ENCODE measurements around the gene OTOS. TPM values are rescaled to one million over a fixed set of nuclear protein-coding genes. Genes with fewer than 3 reads are reported as not detected.

OTOS gene
- total RNA-seq, result not detected in 2 replicates
- long read RNA-seq, result 0 reads

DNA sequence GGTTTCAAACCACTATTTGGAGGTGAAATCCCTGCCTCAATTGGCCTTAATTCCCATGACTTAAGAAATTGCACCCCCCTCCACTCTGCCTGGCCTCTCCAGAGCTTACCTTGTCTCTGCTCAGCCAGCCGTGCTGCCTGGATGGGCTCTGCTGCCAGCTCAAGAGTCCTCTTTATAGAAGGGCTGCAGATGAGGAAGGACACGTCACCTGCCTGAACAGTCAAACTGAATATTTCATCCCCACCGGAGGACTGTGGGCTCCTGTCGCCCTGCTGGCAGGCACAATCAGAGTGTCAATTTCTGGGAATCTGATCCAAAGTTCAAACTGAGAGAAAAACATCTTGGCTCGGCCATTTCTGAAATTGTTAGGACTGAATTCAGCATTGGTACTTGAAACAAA, at the start of gene OTOS:
OTOS (minus strand) TSS at position 148 of the 400 bp plus-strand sequence. CDS start 332 bp downstream, outside the sequence.
- DNase-seq (ENCODE audit: low read depth, low spot score), result no peak
- no peaks in the 10 kb centered on the region for H3K9me3 Mint-ChIP-seq
- H3K36me3 Mint-ChIP-seq (ENCODE audit: low read depth), result no peaks in the 10 kb centered on the region
- TF ChIP-seq, protein P1, sequence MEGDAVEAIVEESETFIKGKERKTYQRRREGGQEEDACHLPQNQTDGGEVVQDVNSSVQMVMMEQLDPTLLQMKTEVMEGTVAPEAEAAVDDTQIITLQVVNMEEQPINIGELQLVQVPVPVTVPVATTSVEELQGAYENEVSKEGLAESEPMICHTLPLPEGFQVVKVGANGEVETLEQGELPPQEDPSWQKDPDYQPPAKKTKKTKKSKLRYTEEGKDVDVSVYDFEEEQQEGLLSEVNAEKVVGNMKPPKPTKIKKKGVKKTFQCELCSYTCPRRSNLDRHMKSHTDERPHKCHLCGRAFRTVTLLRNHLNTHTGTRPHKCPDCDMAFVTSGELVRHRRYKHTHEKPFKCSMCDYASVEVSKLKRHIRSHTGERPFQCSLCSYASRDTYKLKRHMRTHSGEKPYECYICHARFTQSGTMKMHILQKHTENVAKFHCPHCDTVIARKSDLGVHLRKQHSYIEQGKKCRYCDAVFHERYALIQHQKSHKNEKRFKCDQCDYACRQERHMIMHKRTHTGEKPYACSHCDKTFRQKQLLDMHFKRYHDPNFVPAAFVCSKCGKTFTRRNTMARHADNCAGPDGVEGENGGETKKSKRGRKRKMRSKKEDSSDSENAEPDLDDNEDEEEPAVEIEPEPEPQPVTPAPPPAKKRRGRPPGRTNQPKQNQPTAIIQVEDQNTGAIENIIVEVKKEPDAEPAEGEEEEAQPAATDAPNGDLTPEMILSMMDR (conservative IDR thresholded peaks at IDR 0.05), result no peak
- H3K27ac Mint-ChIP-seq (ENCODE audit: unreplicated experiment), result no peak within 1 kb of the TSS
- peaks cover 2% of the 10 kb centered on the region for H3K4me1 Mint-ChIP-seq
- H3K4me3 Mint-ChIP-seq, result no peak within 1 kb of the TSS
- H3K27me3 Mint-ChIP-seq (ENCODE audit: low read depth), result peaks cover 14% of the 10 kb centered on the region

DNA sequence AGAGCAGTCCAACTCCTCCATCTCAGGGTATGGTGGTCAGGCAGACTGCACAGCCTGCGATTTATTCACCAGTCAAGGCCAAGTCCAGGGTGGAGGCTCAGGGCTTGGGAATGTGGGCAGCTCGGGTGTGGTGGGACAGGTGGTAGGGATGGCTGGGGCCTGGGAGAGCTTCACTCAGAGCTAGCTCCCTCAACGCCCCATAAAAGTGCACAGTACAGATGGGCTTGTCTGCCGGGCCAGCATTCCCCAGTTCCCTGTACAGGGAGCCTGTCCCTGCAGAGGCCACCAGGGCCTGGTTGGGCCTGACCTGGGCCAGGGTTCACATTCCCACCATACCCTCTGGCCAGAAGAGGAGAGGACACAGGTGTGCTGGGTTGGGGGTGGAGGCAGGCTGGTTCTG, 49.2 kb upstream of the OTOS start:
- H3K36me3 Mint-ChIP-seq (ENCODE audit: low read depth), result peaks cover 3% of the 10 kb centered on the region
- peaks cover 3% of the 10 kb centered on the region for H3K9me3 Mint-ChIP-seq
- no peak for DNase-seq (ENCODE audit: low read depth, low spot score)
- H3K4me3 Mint-ChIP-seq, result no peak overlapping the region
- TF ChIP-seq, protein P1 (conservative IDR thresholded peaks at IDR 0.05), result no peak
- peaks cover 3% of the 10 kb centered on the region for H3K27me3 Mint-ChIP-seq (ENCODE audit: low read depth)
- H3K27ac Mint-ChIP-seq (ENCODE audit: unreplicated experiment), result no peak overlapping the region
- peaks cover 8% of the 10 kb centered on the region for H3K4me1 Mint-ChIP-seq

GRCh38 chr2:240187989-240188590, 47.6 kb upstream of the OTOS start:
- Mint-ChIP-seq H3K27ac (ENCODE audit: unreplicated experiment) (no peak overlapping the region), H3K4me1 (no peaks in the 10 kb centered on the region), H3K36me3 (ENCODE audit: low read depth) (peaks cover 3% of the 10 kb centered on the region), H3K4me3 (no peak overlapping the region), H3K9me3 (peaks cover 3% of the 10 kb centered on the region), H3K27me3 (ENCODE audit: low read depth) (peaks cover 3% of the 10 kb centered on the region)
- TF ChIP-seq, protein P1 (conservative IDR thresholded peaks at IDR 0.05), result no peak
- DNase-seq (ENCODE audit: low read depth, low spot score), result no peak

DNA sequence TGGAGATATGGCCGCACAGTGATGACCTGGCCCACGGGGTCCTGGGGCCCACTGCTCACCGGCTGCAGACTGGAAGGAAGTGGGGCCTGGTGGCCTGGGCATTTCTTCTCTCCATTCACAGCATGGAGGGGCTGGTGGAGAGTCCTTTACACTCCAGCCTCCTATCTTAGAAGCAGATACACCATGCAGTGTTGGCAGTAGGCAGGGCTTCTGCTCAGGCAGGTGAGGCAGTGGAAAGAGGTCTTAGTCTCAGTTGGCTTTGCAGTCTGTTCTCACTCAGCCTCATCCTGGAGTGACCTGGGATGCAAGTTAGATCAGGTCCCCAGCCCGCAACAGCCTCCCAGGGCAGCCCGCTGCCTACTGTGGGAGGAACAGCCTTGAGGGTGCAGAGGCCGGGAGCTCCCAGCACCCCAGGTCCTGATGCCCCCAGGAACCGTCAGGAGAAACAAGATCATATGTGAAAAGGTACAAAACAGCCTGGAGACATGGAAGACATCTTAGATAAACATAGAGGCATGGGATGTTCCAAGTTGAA, 45.8 kb upstream of the OTOS start:
- peaks cover 3% of the 10 kb centered on the region for H3K9me3 Mint-ChIP-seq
- no peak overlapping the region for H3K4me3 Mint-ChIP-seq
- TF ChIP-seq, protein P1 (conservative IDR thresholded peaks at IDR 0.05), result no peak
- H3K36me3 Mint-ChIP-seq (ENCODE audit: low read depth), result peaks cover 3% of the 10 kb centered on the region
- no peak for DNase-seq (ENCODE audit: low read depth, low spot score)
- no peaks in the 10 kb centered on the region for H3K4me1 Mint-ChIP-seq
- H3K27me3 Mint-ChIP-seq (ENCODE audit: low read depth), result peaks cover 3% of the 10 kb centered on the region
- H3K27ac Mint-ChIP-seq (ENCODE audit: unreplicated experiment), result no peak overlapping the region

GRCh38 chr2:240184656-240185055, 44.2 kb upstream of the OTOS start:
- peaks cover 3% of the 10 kb centered on the region for H3K36me3 Mint-ChIP-seq (ENCODE audit: low read depth)
- no peaks in the 10 kb centered on the region for H3K4me1 Mint-ChIP-seq
- peak overlapping the region; percentile 43 for H3K27ac Mint-ChIP-seq (ENCODE audit: unreplicated experiment)
- no peak overlapping the region for H3K4me3 Mint-ChIP-seq
- H3K9me3 Mint-ChIP-seq, result peaks cover 3% of the 10 kb centered on the region
- peaks cover 3% of the 10 kb centered on the region for H3K27me3 Mint-ChIP-seq (ENCODE audit: low read depth)
- TF ChIP-seq, protein P1 (conservative IDR thresholded peaks at IDR 0.05), result no peak
- no peak for DNase-seq (ENCODE audit: low read depth, low spot score)

Measured in neural crest cell (in vitro differentiated cells).